ENCODE measurements around the gene CCDC12.

Gene CCDC12

GRCh38 chr3:46977811-46978195 is 1.3 kb upstream of the CCDC12 start:
- no peak for TF ChIP-seq ZNF8 (CRISPR knock-in tag; IDR thresholded peaks at IDR 0.05)

GRCh38 chr3:46974421-46975171 is 1.9 kb downstream of the CCDC12 start:
- no peak for ATAC-seq
- TF ChIP-seq TCF4 (CRISPR knock-in tag; IDR thresholded peaks at IDR 0.05; ENCODE audit: borderline replicate concordance) (no peak), ESRRG (CRISPR knock-in tag; IDR thresholded peaks at IDR 0.05) (no peak), ISL1 (CRISPR knock-in tag; IDR thresholded peaks at IDR 0.05) (no peak), ZNF565 (CRISPR knock-in tag; conservative IDR thresholded peaks at IDR 0.05; ENCODE audit: low read depth) (no peak), POU6F1 (CRISPR knock-in tag; IDR thresholded peaks at IDR 0.05; ENCODE audit: borderline replicate concordance, low read depth) (no peak), CSRNP3 (CRISPR knock-in tag; IDR thresholded peaks at IDR 0.05) (no peak), PATZ1 (CRISPR knock-in tag; IDR thresholded peaks at IDR 0.05; ENCODE audit: borderline replicate concordance) (no peak), ZNF70 (CRISPR knock-in tag; IDR thresholded peaks at IDR 0.05) (no peak)

More at GRCh38 chr3:46977811-46978195, 1.3 kb upstream of the CCDC12 start:
- no peak for ATAC-seq

- TF ChIP-seq ZC3H10 (CRISPR knock-in tag; IDR thresholded peaks at IDR 0.05), result no peak
- no peak for TF ChIP-seq ISL1 (CRISPR knock-in tag; IDR thresholded peaks at IDR 0.05)
- no peak for TF ChIP-seq RARB (CRISPR knock-in tag; IDR thresholded peaks at IDR 0.05)
- TF ChIP-seq TCF4 (CRISPR knock-in tag; IDR thresholded peaks at IDR 0.05; ENCODE audit: borderline replicate concordance), result no peak
- no peak for TF ChIP-seq PPARA (CRISPR knock-in tag; IDR thresholded peaks at IDR 0.05; ENCODE audit: borderline replicate concordance)
- no peak for TF ChIP-seq ZFP30 (CRISPR knock-in tag; IDR thresholded peaks at IDR 0.05)
- no peak for TF ChIP-seq ZNF8 (CRISPR knock-in tag; IDR thresholded peaks at IDR 0.05)
- no peak for TF ChIP-seq ARNTL (CRISPR knock-in tag; IDR thresholded peaks at IDR 0.05; ENCODE audit: borderline replicate concordance, low read depth)
- TF ChIP-seq POU6F1 (CRISPR knock-in tag; IDR thresholded peaks at IDR 0.05; ENCODE audit: borderline replicate concordance, low read depth), result no peak
- no peak for TF ChIP-seq BACH2 (CRISPR knock-in tag; IDR thresholded peaks at IDR 0.05; ENCODE audit: borderline replicate concordance)
- no peak for TF ChIP-seq OSR1 (CRISPR knock-in tag; IDR thresholded peaks at IDR 0.05)
- no peak for TF ChIP-seq GLIS3 (CRISPR knock-in tag; IDR thresholded peaks at IDR 0.05)
- TF ChIP-seq CSDC2 (CRISPR knock-in tag; IDR thresholded peaks at IDR 0.05), result no peak
- TF ChIP-seq CREB5 (CRISPR knock-in tag; IDR thresholded peaks at IDR 0.05; ENCODE audit: low read depth), result no peak
- TF ChIP-seq TOX (CRISPR knock-in tag; IDR thresholded peaks at IDR 0.05; ENCODE audit: borderline replicate concordance), result no peak
- TF ChIP-seq ZNF565 (CRISPR knock-in tag; conservative IDR thresholded peaks at IDR 0.05; ENCODE audit: low read depth), result no peak
- TF ChIP-seq CSRNP3 (CRISPR knock-in tag; IDR thresholded peaks at IDR 0.05), result no peak
- TF ChIP-seq TSHZ2 (CRISPR knock-in tag; IDR thresholded peaks at IDR 0.05), result no peak
- TF ChIP-seq ZNF70 (CRISPR knock-in tag; IDR thresholded peaks at IDR 0.05), result no peak
Observed at GRCh38 chr3:46972396-46972795, 4.1 kb downstream of the CCDC12 start.

More at GRCh38 chr3:46972396-46972795, 4.1 kb downstream of the CCDC12 start:
- ATAC-seq, result no peak

All from SK-N-SH treated with all-trans-retinoic acid at 6 μM for 48 hours (cell line).